GM18517 (cell line): ENCODE data around the gene MAP7.

Experiments used
- ATAC-seq: cut with Tn5 transposase; IDR thresholded peaks from one replicate; pipeline ENCODE4 v1.9.1; 2021; ENCODE audit warnings: mild to moderate bottlenecking, moderate library complexity; ENCODE audit not compliant: unreplicated experiment

Gene MAP7

DNA sequence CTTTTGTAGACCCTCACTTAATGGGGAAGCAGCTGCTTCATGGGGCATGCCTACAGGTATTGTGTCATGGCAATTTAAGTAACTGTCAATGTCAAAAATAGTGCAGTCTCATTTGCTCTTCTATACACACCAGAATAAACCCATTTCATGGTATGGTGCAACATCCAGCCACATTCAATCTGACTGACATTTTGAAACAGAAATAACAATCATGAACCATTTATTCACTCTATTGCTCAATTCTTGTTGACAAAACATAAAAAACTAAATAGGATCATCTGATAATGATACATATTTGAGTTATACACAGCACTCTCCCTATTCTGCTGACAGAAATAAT lies 122.9 kb downstream of the MAP7 start:
- no peak for ATAC-seq

- ATAC-seq = no peak
Observed at GRCh38 chr6:136426627-136427377, 123.4 kb downstream of the MAP7 start.

DNA sequence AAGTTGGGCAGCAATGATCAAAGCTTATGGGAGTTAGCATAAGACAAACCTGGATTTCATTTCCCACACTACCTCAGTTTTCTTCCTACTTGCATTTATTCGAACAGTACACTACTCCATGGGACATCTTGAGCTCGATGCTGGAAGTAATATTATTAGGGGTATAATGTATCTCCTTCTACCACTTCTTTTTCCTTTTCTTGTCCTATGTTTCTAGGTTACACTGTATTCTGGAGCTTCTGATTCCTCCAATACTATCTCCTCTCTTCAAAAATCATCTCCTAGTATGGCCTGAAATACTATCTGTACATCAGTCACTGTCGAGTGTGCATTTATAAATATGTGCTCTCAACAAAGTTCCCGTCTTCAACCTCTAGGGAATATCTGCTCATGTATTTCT lies 124.4 kb downstream of the MAP7 start:
- ATAC-seq = no peak

GRCh38 chr6:136424901-136425300 lies 125.3 kb downstream of the MAP7 start:
- no peak for ATAC-seq

DNA sequence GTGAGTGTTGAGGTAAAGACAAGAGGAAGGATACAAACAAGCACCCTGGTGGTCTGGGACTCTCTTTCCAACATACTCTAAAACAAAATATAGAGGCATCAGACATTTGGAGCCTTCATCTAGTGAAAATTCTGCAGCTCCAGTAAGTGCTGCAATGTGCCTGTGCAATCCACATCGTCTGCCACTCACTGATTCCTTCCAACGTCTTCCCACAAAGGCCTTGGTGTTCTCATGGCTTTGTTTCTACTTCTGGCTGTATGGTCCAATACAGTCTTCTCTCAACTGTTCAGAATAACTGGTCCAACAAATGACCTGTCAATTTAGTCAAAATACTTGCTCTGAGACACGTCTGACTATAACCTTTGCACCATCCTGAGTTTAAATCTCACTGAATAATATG lies 125.8 kb downstream of the MAP7 start:
- ATAC-seq = no peak

DNA sequence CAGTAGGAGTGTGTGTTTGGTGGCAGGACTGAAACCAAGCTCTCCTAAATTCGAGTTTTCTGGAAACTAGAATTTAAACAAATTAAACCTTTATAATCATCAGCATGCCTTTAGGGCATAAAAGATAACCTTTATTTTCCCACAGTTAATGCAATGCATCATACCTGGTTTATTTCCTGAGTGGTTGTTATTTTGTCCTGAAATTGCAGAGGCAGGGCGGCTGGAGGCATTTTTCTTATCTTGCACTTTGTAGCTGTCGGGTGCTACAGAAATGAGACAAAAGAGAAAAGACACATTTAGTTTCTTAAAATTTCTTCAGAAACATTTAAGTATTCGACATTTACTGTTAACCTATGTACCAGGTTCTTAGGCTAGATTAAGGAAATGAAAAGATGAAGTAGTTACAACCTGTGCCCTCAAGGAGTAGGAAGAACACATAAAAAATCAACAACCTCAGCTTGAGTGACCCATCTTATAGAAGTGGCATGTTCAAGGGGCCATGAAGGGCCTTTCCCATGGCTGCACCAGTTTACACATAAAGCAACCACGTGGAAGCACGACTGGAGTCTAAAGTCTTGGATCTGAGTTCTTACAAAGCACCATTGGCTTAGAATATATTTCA lies 128.6 kb downstream of the MAP7 start:
- ATAC-seq = no peak

DNA sequence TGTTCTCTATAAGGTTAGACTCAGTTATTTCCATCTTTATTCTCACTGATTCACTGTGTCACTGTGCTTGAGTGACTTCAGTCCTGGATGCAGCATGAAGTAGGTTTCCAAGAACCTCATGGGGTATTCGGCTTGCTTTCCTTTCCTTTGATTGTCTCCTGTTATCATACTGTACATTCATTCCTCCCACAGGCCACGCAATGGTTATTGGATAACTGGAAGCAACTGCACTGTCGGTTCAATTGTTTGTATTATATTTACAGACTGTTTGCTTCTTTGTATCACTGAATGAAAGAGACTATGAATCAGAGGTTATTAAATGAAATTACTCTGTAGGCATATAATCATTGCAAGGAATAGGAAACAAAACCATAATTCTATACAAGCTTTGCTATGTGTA lies 129.4 kb downstream of the MAP7 start:
- ATAC-seq = no peak

DNA sequence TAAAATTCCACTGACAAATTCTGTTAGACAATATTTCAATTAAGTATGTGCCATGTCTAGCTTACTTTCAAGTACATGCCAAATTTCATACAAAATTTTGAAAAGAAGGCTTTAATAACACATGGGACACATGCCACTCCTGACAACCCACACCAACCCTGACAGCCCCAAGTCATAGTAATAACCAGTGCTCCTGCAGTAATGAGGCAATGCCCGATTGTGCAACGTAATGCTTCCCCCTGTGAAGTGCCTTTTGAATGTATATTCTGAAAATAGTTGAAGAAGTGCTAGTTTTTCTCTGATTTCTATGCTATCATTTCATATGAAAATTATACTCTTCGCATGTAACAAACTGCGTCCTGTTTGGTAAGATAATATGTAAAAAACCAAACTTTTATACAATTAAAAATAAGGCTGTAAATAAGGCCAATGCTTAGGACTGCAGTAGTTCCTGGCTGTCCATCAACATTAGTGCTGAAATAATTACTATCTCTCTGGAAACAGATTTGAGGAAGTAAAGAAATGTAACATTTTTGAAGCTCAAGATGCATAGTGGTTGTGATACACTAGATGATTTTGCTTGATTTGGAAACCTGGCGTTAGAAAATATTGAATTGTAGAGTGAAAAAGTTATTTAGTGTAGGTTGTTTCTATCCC lies 134.7 kb downstream of the MAP7 start:
- ATAC-seq = no peak

DNA sequence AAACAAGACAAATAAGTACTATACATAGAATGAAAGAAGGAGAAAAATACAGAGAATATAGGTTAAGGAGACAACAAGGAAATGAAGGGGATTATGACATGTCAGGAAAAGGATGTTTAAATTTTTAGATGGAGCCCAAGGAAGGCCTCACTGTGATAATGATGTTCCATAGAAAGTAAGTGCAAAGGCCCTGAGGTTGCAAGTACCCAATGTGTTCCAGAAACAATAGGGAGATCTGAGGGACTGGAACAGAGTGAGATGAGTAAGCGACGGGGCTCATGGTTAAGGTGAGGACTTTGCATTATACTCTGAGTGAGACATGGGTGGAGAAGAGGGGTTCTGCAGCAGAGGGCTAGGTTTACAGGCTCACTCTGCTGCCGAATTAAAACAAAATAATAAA lies 137.8 kb downstream of the MAP7 start:
- no peak for ATAC-seq

DNA sequence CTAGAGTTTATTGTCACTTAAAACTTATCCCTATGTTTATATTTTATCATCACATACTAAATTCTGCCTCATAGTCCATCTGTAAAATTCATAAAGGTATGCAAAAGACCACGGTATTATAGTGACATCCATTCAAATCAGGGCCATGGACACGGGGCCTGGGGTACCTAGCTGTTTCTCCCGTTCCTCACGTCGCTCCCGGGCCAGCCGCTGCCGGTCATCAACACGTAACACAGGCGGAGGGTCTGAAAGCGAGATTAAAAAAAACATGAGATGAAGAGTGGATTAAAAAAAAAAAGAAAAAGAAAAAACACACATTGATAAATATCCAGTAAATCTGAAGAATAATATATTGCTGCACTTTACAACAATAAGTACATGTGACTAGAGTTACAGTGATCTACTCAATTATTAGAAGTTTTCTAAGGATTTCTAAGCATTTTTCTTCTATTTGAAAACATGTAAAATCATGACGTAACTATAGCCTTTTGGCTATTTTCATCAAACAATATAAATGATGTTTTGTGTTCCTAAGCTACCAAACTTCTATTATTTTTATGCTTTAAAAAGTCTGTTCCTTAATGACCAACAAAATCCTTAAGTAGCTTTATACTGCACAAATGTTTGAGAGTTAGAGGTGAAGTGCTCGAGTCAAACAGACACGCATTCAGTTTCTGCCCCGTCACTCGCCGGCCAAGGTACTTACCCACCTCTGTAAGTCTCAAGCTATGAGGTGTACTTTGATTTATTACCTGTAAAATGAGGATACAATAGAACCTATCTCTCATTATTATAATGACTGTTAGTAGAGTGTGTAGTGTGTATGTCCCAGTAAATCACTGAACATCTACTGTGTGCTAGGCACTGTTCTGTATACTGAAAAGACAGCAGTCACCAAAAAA lies 138.5 kb downstream of the MAP7 start:
- no peak for ATAC-seq

DNA sequence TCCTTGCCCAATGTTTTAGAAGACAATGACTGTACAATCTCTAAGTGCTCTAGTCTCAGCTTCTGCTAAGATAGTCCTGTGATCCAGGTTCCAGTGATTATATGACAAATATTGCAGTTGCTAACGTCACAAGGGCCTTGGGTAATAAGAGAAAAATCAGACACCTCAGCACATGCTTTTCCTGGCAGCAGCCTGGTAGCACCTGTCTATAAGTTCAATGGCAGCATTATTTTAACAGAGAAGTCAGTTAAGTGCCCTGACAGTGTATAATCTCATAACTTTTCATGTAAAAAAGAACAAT lies 139.2 kb downstream of the MAP7 start:
- ATAC-seq = no peak

GRCh38 chr6:136410201-136411024 lies 139.8 kb downstream of the MAP7 start:
- ATAC-seq = peak; percentile 74

DNA sequence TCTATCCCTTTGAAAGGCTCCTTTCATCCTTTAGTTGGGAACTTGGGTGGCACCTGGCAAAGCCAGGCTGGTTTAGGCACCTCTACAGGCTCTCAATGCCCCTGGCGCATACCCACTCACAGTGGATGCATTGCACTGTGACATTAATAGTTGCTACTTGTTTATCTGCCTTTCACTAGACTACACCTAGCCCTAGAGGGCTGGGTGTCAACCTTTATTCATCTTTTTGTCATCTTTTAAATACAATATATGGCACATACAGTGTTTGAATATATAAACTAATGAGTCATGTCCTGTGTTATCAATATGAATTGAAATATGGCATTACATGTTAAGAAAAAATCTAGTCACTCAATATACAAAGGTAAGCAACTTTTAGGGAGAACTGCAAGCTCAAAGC lies 140.6 kb downstream of the MAP7 start:
- ATAC-seq = no peak

- no peak for ATAC-seq
Observed at GRCh38 chr6:136408204-136408603, 142.0 kb downstream of the MAP7 start.

- ATAC-seq = no peak
Observed at GRCh38 chr6:136405420-136406029, 144.7 kb downstream of the MAP7 start.

GRCh38 chr6:136404627-136405419 lies 145.4 kb downstream of the MAP7 start:
- ATAC-seq = no peak

DNA sequence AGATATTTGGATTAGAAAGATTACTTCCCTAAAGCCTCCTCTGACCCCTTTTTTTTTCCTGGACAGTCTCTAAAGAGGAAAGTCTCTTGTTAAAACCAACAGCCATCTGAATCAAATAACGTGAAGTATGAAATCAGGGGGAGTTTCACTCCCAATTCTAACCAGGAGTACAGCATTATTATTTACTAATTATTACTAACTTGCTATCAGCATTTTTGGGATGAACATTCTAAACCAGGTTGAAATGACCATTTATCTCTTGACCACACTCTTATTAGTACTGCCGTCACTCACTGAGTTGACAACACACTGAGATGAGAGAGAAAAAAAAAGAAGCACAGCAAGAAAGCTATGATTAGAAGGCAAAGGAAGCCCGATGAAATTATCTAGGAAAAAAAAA lies 146.2 kb downstream of the MAP7 start:
- no peak for ATAC-seq

DNA sequence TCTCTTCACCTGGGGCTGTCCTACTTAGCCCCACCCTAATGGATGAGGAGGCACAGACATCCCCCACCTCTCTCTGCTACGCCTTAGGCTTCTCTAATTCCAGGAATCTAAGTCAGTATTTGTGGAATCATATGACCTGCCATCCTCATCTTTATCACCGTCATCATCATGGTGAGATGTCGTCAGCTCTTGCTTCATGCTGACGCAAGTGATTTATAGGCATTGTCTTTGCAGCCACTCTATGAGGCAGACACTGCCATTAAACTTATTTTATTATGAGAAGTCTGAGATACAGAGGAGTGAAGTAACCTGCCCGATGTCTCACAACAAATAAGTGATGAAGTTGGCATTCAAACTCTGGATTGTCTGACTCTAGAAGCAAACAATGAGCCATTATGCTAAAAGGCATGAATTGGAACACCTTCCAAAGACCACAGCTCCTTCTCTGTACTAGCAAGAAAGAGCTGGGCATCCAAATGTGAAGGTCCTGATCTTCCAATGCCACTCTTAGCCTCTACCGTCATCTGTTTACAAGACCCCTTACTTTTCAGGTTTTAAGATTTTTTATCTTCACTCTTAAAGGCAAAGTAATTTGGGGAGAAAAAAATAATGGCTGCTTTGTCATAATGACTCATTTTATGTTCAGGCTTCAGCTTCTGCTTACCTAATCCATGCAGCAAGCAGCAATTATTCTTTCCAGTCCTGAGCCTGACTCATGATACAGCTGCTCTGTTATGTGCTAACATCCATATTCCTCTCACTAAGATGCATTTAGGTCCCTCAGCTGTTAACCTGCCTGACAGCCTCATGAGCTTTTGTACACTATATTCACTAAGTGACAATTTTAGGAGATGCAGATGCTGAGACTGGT lies 146.9 kb downstream of the MAP7 start:
- ATAC-seq = no peak

DNA sequence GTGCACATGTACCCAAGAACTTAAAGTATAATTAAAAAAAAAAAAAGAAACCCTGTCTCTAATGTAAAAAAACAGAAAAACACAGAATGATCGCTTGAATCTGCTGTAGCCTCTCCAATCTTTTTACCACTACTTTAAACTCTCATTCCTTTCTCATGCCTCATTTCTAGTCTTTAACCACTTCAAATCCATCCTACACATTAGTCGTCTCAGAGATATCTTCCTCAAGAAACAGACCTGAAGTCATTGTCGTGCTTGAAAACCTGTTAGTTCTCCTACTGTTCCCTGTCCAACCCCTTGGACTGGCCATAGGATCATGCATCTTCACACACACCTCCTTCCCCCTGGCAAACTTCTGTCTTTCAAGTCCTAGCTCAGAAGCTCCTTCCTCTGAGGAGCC lies 148.5 kb downstream of the MAP7 start:
- no peak for ATAC-seq
